Panc1 (cell line): ENCODE results near the gene DACH2. TPM values are rescaled to one million over a fixed set of nuclear protein-coding genes. Genes with fewer than 3 reads are reported as not detected.

Experiments
- ATAC-seq: fragments of 200-7000 bp; cut with Tn5 transposase; 2 replicates; pipeline ENCODE4 v1.9.1; 2020; ENCODE audit warnings: mild to moderate bottlenecking, moderate library complexity
- BruUV-seq: library from RNA; stranded (reverse); fragments of 400-500 nt; replicated peaks from 2 replicates; lab custom pipeline; 2021; lab: Mats Ljungman, UMichigan
- CTCF ChIA-PET: fragments of 300-600 bp; sonication (Branson Sonifier 250); formaldehyde crosslinking; loops from one replicate; lab custom pipeline; 2022; ENCODE audit warnings: antibody characterized with exemption; lab: Charles Lee
- POLR2A ChIA-PET: fragments of 300-600 bp; sonication (Branson Sonifier 250); formaldehyde crosslinking; loops from one replicate; lab custom pipeline; 2022; ENCODE audit warnings: antibody characterized with exemption; lab: Charles Lee
- DNase-seq: peaks from one replicate; pipeline ENCODE4 v3.0.0-alpha.2; 2010; ENCODE audit warnings: low read depth, low spot score
- H3K27ac ChIP-seq: 2 replicates; pipeline ENCODE4 v1.5.1; 2011; ENCODE audit warnings: mild to moderate bottlenecking, low read length, inconsistent platforms
- H3K27me3 ChIP-seq: fragments of 200-500 bp; sonication (Bioruptor generic); 2 replicates; pipeline ENCODE4 v1.6.0; 2014; ENCODE audit warnings: low read length, inconsistent platforms; ENCODE audit not compliant: control insufficient read depth, insufficient read depth
- H3K36me3 ChIP-seq: fragments of 200-500 bp; sonication (Bioruptor generic); 2 replicates; pipeline ENCODE4 v1.5.1; 2014; ENCODE audit warnings: inconsistent platforms, mild to moderate bottlenecking, low read length, moderate library complexity; ENCODE audit not compliant: control insufficient read depth, insufficient read depth
- H3K4me1 ChIP-seq: 2 replicates; pipeline ENCODE4 v1.5.1; 2011; ENCODE audit warnings: inconsistent platforms, mild to moderate bottlenecking, low read length, moderate library complexity; ENCODE audit not compliant: control insufficient read depth, insufficient read depth
- H3K4me3 ChIP-seq, 2 experiments: 2 replicates each; pipeline ENCODE4 v1.5.1; 2011 to 2012; ENCODE audit warnings: low read depth in 2 of 2, low read length in 2 of 2, mild to moderate bottlenecking in 2 of 2, inconsistent platforms in 1 of 2, moderate library complexity in 1 of 2
- H3K9me3 ChIP-seq: fragments of 200-500 bp; sonication (Bioruptor generic); 2 replicates; pipeline ENCODE4 v1.5.1; 2014; ENCODE audit warnings: low read depth, mild to moderate bottlenecking, inconsistent platforms, low read length, moderate library complexity; ENCODE audit not compliant: control insufficient read depth, insufficient read depth
- CTCF ChIP-seq: fragments of 450-650 bp; IDR thresholded peaks from 2 replicates; pipeline ENCODE4 v1.5.1; 2017; ENCODE audit warnings: mild to moderate bottlenecking
- POLR2AphosphoS5 ChIP-seq: IDR thresholded peaks from 2 replicates; pipeline ENCODE4 v1.6.1; 2012; ENCODE audit warnings: mild to moderate bottlenecking, low read depth, low read length, moderate library complexity
- REST ChIP-seq, 2 experiments: IDR thresholded peaks; 2 replicates each; pipeline ENCODE4 v1.6.1; 2011 to 2012; ENCODE audit warnings: low read depth in 2 of 2, control low read depth in 1 of 2, low read length in 1 of 2, mild to moderate bottlenecking in 1 of 2, moderate library complexity in 1 of 2; ENCODE audit not compliant: insufficient read depth in 1 of 2
- SIN3A ChIP-seq: IDR thresholded peaks from 2 replicates; pipeline ENCODE4 v1.6.1; 2012; ENCODE audit warnings: low read depth, mild to moderate bottlenecking, low read length, moderate library complexity, borderline replicate concordance; ENCODE audit not compliant: insufficient read depth
- TCF7L2 ChIP-seq: IDR thresholded peaks from 2 replicates; pipeline ENCODE4 v1.6.1; 2011; ENCODE audit warnings: mild to moderate bottlenecking, low read depth, low read length, inconsistent platforms
- in situ Hi-C: cut with HindIII; loops from 2 replicates; pipeline ENCODE4 v1.10.0; 2016; ENCODE audit warnings: low sequenced_read_pairs, low pct_unique_long_range_greater_than_20kb
- intact Hi-C: fragments of 100-400 bp; cut with micrococcal nuclease; formaldehyde crosslinking; loops from one replicate; pipeline ENCODE4 v1.10.0; 2022; ENCODE audit not compliant: unreplicated experiment
- total RNA-seq: library from RNA; stranded (reverse); gene quantifications from one replicate; pipeline ENCODE4 v1.2.1, GENCODE V29; 2021; ENCODE audit not compliant: unreplicated experiment

Gene DACH2
- total RNA-seq, 1 experiment from 2014 or later = 0.18 TPM

GRCh38 chrX:86237482-86237881 is 89.2 kb downstream of the DACH2 start:
- Histone ChIP-seq H3K27ac (no peak overlapping the region), H3K27me3 (no peaks in the 10 kb centered on the region), H3K9me3 (no peaks in the 10 kb centered on the region), H3K36me3 (no peaks in the 10 kb centered on the region), H3K4me3 (no peak overlapping the region), H3K4me1 (no peaks in the 10 kb centered on the region)
- in situ Hi-C loops = no loop called here
- intact Hi-C loops = no loop called here
- no peak for ATAC-seq
- BruUV-seq = no TSS peak
- DNase-seq = no peak
- ChIA-PET POLR2A (no interaction called here), CTCF (no interaction called here)
- TF ChIP-seq REST (IDR thresholded peaks at IDR 0.05; ENCODE audit: insufficient read depth in 1 of 2, low read depth in 2 of 2, low read length in 1 of 2) (no peak), TCF7L2 (no peak), SIN3A (no peak), POLR2AphosphoS5 (no peak), CTCF (no peak)

GRCh38 chrX:86241547-86241946 is 93.3 kb downstream of the DACH2 start:
- no peak overlapping the region for H3K27ac ChIP-seq
- intact Hi-C loops (no loop called here), in situ Hi-C loops (no loop called here)
- H3K9me3 ChIP-seq = no peaks in the 10 kb centered on the region
- ChIA-PET POLR2A (no interaction called here), CTCF (no interaction called here)
- TF ChIP-seq TCF7L2 = no peak
- TF ChIP-seq CTCF = no peak
- TF ChIP-seq POLR2AphosphoS5 = no peak
- TF ChIP-seq SIN3A = no peak
- no peak for TF ChIP-seq REST (IDR thresholded peaks at IDR 0.05; ENCODE audit: insufficient read depth in 1 of 2, low read depth in 2 of 2, low read length in 1 of 2)
- DNase-seq (no peak), ATAC-seq (no peak)
- no peaks in the 10 kb centered on the region for H3K4me1 ChIP-seq
- H3K36me3 ChIP-seq = no peaks in the 10 kb centered on the region
- BruUV-seq = no TSS peak
- H3K27me3 ChIP-seq = no peaks in the 10 kb centered on the region
- H3K4me3 ChIP-seq = no peak overlapping the region
